AG09309 (cell line): Measurements from ENCODE around the gene ACAA2.

ENCODE experiments used
- DNase-seq: peaks from one replicate; pipeline ENCODE4 v3.0.0-alpha.2; 2010; ENCODE audit warnings: low read depth
- H3K4me3 ChIP-seq: 2 replicates; pipeline ENCODE4 v1.5.1; 2011; ENCODE audit warnings: mild to moderate bottlenecking, low read depth, low read length, moderate library complexity; ENCODE audit not compliant: control insufficient read depth
- CTCF ChIP-seq: IDR thresholded peaks from 2 replicates; pipeline ENCODE4 v1.5.1; 2011; ENCODE audit warnings: mild to moderate bottlenecking, low read depth, low read length, inconsistent platforms; ENCODE audit not compliant: insufficient read depth, control insufficient read depth; ENCODE audit errors: missing control alignments

The ACAA2 gene

GRCh38 chr18:49733896-49734585, 79.3 kb downstream of the ACAA2 start:
- no peak for DNase-seq
- H3K4me3 ChIP-seq: no peak overlapping the region
- TF ChIP-seq CTCF: no peak

- DNase-seq: no peak
- H3K4me3 ChIP-seq: no peak overlapping the region
- TF ChIP-seq CTCF: no peak
Observed at GRCh38 chr18:49733321-49733720, 80.0 kb downstream of the ACAA2 start.
